ENCODE measurements around the gene PPM1A. TPM values are rescaled to one million over a fixed set of nuclear protein-coding genes. Genes with fewer than 3 reads are reported as not detected.

The PPM1A gene
- total RNA-seq, 1 experiment from 2014 or later, result 38.9 TPM

DNA sequence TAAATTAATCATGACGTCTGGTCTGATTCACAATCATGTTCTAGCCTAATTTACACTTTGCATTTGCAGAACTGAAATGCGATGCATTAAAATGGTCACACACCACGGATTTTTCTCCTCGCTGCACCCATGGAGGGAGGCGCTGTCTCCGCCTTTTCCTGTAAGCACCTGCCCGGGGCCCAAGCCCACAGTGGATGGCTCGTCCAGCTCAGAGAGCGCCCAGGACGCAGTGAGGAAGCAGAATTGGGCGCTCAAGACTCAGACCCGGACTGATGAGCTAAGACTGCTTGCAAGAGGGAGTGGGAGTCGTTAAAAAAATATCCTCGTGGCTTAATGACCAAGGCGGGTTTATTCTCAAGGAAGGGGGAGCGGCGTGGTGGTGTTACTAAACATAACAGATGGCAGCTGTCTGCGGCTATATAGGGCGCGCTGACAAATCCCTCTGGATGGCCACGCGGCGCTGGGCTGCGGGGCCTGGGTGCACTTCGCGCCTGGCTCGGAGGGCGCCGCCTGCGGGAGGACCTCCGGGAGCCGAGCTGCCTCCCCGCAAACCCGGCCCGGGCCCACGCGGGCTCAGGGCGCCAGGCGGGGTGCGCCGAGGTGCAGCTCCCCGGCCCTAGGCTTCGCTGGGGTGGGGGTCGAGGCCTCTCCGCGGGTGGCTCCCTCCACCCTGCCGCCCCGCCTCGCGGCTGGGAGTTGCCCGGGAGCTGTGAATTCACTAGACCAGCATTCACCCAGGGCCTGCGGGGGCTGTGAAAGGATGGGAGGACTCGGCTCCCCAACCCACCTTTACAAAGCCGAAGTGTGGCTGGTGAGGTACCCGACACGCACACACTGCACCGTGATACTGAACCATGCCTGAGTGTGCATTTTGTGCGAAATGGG lies 78.7 kb downstream of the PPM1A start:
- TF ChIP-seq, protein P1, sequence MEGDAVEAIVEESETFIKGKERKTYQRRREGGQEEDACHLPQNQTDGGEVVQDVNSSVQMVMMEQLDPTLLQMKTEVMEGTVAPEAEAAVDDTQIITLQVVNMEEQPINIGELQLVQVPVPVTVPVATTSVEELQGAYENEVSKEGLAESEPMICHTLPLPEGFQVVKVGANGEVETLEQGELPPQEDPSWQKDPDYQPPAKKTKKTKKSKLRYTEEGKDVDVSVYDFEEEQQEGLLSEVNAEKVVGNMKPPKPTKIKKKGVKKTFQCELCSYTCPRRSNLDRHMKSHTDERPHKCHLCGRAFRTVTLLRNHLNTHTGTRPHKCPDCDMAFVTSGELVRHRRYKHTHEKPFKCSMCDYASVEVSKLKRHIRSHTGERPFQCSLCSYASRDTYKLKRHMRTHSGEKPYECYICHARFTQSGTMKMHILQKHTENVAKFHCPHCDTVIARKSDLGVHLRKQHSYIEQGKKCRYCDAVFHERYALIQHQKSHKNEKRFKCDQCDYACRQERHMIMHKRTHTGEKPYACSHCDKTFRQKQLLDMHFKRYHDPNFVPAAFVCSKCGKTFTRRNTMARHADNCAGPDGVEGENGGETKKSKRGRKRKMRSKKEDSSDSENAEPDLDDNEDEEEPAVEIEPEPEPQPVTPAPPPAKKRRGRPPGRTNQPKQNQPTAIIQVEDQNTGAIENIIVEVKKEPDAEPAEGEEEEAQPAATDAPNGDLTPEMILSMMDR (IDR thresholded peaks at IDR 0.05; ENCODE audit: unreplicated experiment), result no peak
- Mint-ChIP-seq H3K4me1 (ENCODE audit: low read depth, unreplicated experiment) (peaks cover 20% of the 10 kb centered on the region), H3K4me3 (ENCODE audit: low read depth, unreplicated experiment) (peak overlapping the region; percentile 77), H3K9me3 (ENCODE audit: low read depth, unreplicated experiment) (no peaks in the 10 kb centered on the region), H3K27me3 (ENCODE audit: unreplicated experiment) (peaks cover under 1% of the 10 kb centered on the region), H3K27ac (ENCODE audit: unreplicated experiment) (no peak overlapping the region), H3K36me3 (ENCODE audit: insufficient read depth, unreplicated experiment) (peaks cover 10% of the 10 kb centered on the region)
- CTCF ChIA-PET, result interaction anchor here (1.0 kb wide), 1 partner anchor 140 kb away, joined by 4 read pairs; no protein-coding TSS in a partner anchor
- intact Hi-C loops (cut with micrococcal nuclease; ENCODE audit: unreplicated experiment), result no loop called here
- peak; percentile 57 for DNase-seq
- BruUV-seq (replicated peaks), result no TSS peak

DNA sequence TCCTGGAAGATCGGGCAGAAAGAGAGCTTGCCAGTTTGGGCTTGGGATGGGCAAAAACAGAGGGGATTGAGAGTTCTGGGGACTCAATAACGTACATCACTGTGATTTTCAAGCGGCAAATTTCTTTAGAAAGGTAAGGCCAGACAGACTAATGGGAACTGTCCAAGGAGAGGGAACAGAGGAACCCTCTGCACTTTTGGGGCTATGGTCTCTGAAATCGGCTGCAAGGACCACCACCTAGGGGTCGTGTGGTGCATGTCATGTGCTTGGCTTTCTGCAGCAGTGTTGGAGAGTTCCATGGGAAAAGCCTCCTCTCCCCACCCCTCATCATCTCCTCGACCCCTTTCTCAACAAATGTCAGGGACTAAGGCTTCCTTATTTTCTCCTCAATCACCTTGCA lies 79.6 kb downstream of the PPM1A start:
- Mint-ChIP-seq H3K27ac (ENCODE audit: unreplicated experiment) (no peak overlapping the region), H3K9me3 (ENCODE audit: low read depth, unreplicated experiment) (no peaks in the 10 kb centered on the region), H3K27me3 (ENCODE audit: unreplicated experiment) (peaks cover 10% of the 10 kb centered on the region), H3K4me1 (ENCODE audit: low read depth, unreplicated experiment) (peaks cover 23% of the 10 kb centered on the region), H3K36me3 (ENCODE audit: insufficient read depth, unreplicated experiment) (peaks cover 10% of the 10 kb centered on the region), H3K4me3 (ENCODE audit: low read depth, unreplicated experiment) (no peak overlapping the region)
- TF ChIP-seq, protein P1 (IDR thresholded peaks at IDR 0.05; ENCODE audit: unreplicated experiment), result no peak
- BruUV-seq (replicated peaks), result no TSS peak
- no peak for DNase-seq
- intact Hi-C loops (cut with micrococcal nuclease; ENCODE audit: unreplicated experiment), result no loop called here
- CTCF ChIA-PET, result interaction anchor here (1.1 kb wide), 1 partner anchor 236 kb away, joined by 3 read pairs; no protein-coding TSS in a partner anchor

DNA sequence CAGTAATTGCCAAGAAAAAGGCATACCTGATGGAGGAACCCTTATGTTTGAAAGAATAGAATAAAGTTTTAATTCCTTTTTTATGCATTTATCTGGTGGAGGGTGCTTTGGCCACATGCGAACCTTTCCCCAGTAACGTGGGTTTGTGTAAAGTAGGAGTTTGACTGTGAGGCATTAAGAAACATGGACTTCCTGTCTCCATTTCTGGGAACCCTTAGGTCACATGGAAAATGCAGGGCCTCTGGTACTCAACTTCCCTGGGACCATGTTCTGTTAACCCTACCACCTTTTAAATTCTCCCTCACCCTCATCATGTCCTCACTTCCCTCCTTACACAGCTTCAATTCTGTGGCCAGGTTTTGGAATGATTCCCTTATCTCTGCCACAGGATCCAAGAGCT lies 80.3 kb downstream of the PPM1A start:
- Mint-ChIP-seq H3K27ac (ENCODE audit: unreplicated experiment) (no peak overlapping the region), H3K36me3 (ENCODE audit: insufficient read depth, unreplicated experiment) (peaks cover 10% of the 10 kb centered on the region), H3K27me3 (ENCODE audit: unreplicated experiment) (peaks cover 13% of the 10 kb centered on the region), H3K4me3 (ENCODE audit: low read depth, unreplicated experiment) (no peak overlapping the region), H3K4me1 (ENCODE audit: low read depth, unreplicated experiment) (peaks cover 23% of the 10 kb centered on the region), H3K9me3 (ENCODE audit: low read depth, unreplicated experiment) (no peaks in the 10 kb centered on the region)
- BruUV-seq (replicated peaks), result no TSS peak
- no peak for DNase-seq
- TF ChIP-seq, protein P1 (IDR thresholded peaks at IDR 0.05; ENCODE audit: unreplicated experiment), result no peak
- intact Hi-C loops (cut with micrococcal nuclease; ENCODE audit: unreplicated experiment), result no loop called here
- CTCF ChIA-PET, result interaction anchor here (0.7 to 1.1 kb wide), 3 partner anchors 75 to 236 kb away, joined by 3 read pairs; no protein-coding TSS in a partner anchor

DNA sequence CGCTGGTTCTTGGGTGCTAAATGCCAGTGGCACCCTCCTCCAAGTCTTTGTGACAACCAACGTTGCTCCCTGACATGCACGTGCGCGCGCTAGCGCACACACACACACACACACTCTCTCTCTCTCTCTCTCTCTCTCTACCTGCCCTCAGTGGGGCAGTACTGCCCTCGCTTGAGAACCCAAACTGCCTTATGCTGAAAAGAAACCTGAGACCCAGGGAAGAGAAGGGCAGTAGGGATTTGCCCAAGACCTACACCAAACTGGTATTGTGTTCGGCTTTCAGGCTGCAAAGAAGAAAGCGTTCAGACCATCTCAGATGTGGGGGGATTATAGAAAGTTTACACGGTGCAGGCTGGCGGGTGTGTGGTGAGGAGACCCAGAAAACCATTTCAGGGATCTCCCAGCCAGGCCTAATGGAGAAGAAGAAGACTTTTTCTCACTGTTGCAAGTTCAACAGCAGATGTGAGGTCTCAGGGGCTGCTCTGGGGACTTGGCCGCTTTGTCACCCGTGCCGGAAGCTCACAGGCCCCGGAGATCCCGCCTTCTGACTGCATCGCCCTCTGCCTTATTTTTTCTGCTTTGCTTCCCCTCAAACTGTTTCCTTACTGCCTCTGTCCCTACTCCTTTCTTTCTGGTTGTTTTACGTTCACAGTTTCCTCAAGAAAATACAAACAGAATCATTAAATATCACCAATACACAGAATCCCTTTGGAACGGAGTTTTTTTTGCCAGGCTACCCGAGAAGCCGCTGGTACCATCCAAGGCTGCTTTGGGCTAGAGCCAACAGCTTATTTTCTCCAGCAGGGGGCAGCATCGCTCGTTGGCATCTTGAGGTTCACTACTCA lies 82.4 kb downstream of the PPM1A start:
- H3K36me3 Mint-ChIP-seq (ENCODE audit: insufficient read depth, unreplicated experiment), result peaks cover 10% of the 10 kb centered on the region
- no peaks in the 10 kb centered on the region for H3K9me3 Mint-ChIP-seq (ENCODE audit: low read depth, unreplicated experiment)
- no TSS peak for BruUV-seq (replicated peaks)
- no peak overlapping the region for H3K27ac Mint-ChIP-seq (ENCODE audit: unreplicated experiment)
- peaks cover 23% of the 10 kb centered on the region for H3K4me1 Mint-ChIP-seq (ENCODE audit: low read depth, unreplicated experiment)
- intact Hi-C loops (cut with micrococcal nuclease; ENCODE audit: unreplicated experiment), result loop anchor here (1.0 to 5.0 kb wide), 3 partner anchors 79 to 228 kb away; no protein-coding TSS in a partner anchor
- H3K27me3 Mint-ChIP-seq (ENCODE audit: unreplicated experiment), result peaks cover 30% of the 10 kb centered on the region
- H3K4me3 Mint-ChIP-seq (ENCODE audit: low read depth, unreplicated experiment), result peak overlapping the region; percentile 76
- CTCF ChIA-PET, result interaction anchor here (0.5 to 1.4 kb wide), 7 partner anchors 18 to 1129 kb away, joined by 3 to 6 read pairs (median 4); no protein-coding TSS in a partner anchor
- peak; percentile 71 for DNase-seq
- TF ChIP-seq, protein P1 (IDR thresholded peaks at IDR 0.05; ENCODE audit: unreplicated experiment), result peak; percentile 72
